ENCODE data around the gene SLC22A23.

The SLC22A23 gene

GRCh38 chr6:3467996-3468395 is 11.1 kb upstream of the SLC22A23 start:
- H3K36me3 Mint-ChIP-seq (ENCODE audit: low read depth): no peaks in the 10 kb centered on the region
- no peak overlapping the region for H3K27ac Mint-ChIP-seq
- H3K4me1 Mint-ChIP-seq: peaks cover 15% of the 10 kb centered on the region
- no peak overlapping the region for H3K4me3 Mint-ChIP-seq
- DNase-seq: no peak
- peaks cover 8% of the 10 kb centered on the region for H3K9me3 Mint-ChIP-seq
- TF ChIP-seq CTCF (IDR thresholded peaks at IDR 0.05): no peak
- H3K27me3 Mint-ChIP-seq (ENCODE audit: low read depth, poor library complexity): peaks cover 8% of the 10 kb centered on the region

DNA sequence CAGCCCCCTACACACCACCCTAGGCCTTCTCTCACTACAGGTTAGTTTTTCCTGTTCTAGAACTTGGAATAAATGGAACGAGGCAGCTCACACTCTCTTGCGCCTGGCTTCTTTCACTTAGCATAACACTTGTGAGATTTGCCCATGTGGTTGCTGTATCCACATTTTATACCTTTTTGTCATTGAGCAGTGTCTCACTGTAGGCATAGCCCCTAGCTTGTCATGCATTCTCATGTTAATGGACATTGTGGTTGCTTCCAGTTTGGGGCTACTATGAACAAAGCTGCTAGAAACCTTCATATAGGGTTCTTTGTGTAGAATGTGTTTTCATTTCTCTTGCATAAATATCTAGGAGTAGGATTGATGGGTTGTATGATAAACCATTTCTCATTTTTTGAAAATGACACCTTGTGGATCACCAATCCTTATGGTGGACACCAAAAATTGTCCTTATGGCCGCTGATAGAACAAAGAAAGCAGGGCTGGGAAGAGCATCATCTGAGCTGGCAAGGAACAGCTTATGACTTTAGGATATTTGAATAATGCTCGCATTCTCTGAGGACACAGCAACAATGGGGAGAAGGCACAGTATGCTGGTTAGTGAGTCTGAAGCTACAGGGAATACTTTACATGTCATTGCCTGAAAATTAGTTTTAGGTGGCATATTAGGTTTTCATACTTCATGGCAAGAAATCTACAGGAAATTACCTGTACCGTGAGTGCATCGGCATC is 9.8 kb upstream of the SLC22A23 start:
- no peak for DNase-seq
- Mint-ChIP-seq H3K4me3 (no peak overlapping the region), H3K4me1 (peaks cover 12% of the 10 kb centered on the region), H3K27me3 (ENCODE audit: low read depth, poor library complexity) (peaks cover 8% of the 10 kb centered on the region), H3K36me3 (ENCODE audit: low read depth) (no peaks in the 10 kb centered on the region), H3K27ac (no peak overlapping the region), H3K9me3 (peaks cover 14% of the 10 kb centered on the region)
- TF ChIP-seq CTCF (IDR thresholded peaks at IDR 0.05): no peak

GRCh38 chr6:3460253-3460652 is 3.4 kb upstream of the SLC22A23 start:
- no peak for DNase-seq
- TF ChIP-seq CTCF (IDR thresholded peaks at IDR 0.05): no peak
- Mint-ChIP-seq H3K4me3 (no peak overlapping the region), H3K27ac (no peak overlapping the region), H3K4me1 (peaks cover 24% of the 10 kb centered on the region), H3K9me3 (peaks cover 18% of the 10 kb centered on the region), H3K27me3 (ENCODE audit: low read depth, poor library complexity) (peaks cover 16% of the 10 kb centered on the region), H3K36me3 (ENCODE audit: low read depth) (no peaks in the 10 kb centered on the region)

DNA sequence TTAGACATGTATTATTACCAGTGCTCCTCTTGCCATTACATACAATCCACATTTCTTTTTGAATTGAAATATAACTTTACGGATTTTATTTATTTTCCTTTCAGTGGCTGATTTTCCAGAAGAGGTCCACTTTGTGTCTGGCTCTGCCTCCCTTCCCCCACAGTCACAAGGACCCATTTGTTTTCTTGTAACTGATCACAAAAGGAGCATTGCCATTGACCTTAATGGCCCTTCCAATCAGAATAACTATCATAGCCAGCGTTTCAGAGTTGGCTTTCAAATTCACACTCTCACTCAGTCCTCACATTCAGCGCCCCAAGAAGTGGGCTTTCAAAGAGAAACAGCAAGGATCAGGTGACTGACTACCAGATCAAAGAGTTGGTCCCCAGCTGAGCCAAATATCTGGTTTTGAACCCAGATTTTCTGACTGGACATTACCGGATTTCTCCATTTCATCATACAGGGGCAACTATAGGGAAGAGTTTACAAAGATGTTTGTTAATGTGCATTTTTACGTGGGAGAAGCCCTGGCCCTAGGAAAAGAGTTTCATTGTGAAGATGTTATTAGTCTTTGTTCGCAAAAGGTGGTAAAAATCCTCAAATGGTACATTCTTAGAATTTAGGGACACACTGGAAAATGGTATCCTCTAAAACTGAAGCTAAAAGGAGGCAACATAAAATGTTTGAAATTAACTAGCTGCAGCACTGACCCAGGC is 2.0 kb upstream of the SLC22A23 start:
- H3K4me3 Mint-ChIP-seq: peak overlapping the region; percentile 83
- H3K36me3 Mint-ChIP-seq (ENCODE audit: low read depth): no peaks in the 10 kb centered on the region
- no peak for DNase-seq
- peaks cover 14% of the 10 kb centered on the region for H3K9me3 Mint-ChIP-seq
- H3K4me1 Mint-ChIP-seq: peaks cover 24% of the 10 kb centered on the region
- no peak for TF ChIP-seq CTCF (IDR thresholded peaks at IDR 0.05)
- H3K27ac Mint-ChIP-seq: no peak overlapping the region
- peaks cover 16% of the 10 kb centered on the region for H3K27me3 Mint-ChIP-seq (ENCODE audit: low read depth, poor library complexity)

- Mint-ChIP-seq H3K36me3 (ENCODE audit: low read depth) (no peaks in the 10 kb centered on the region), H3K9me3 (peaks cover 10% of the 10 kb centered on the region), H3K4me1 (peaks cover 24% of the 10 kb centered on the region), H3K27me3 (ENCODE audit: low read depth, poor library complexity) (peaks cover 16% of the 10 kb centered on the region), H3K4me3 (peak overlapping the region; percentile 83), H3K27ac (no peak overlapping the region)
- peak; percentile 19 for DNase-seq
- no peak for TF ChIP-seq CTCF (IDR thresholded peaks at IDR 0.05)
These were observed 1.1 kb upstream of the SLC22A23 start for GRCh38 chr6:3457710-3458602.
